Stimulated activated naive CD8-positive, alpha-beta T cell treated with anti-CD3 and anti-CD28 coated beads, Interleukin-15, Interleukin-2, amounts not matched to agents 100 U/mL and 50 U/mL, for 24 hours (primary cell): ENCODE data around the gene BCL2L12.

Experiments used
- ATAC-seq: fragments of 150-1000 bp; cut with Tn5 transposase; one replicate; pipeline ENCODE4 v1.10.0; 2021
- DNase-seq: peaks from one replicate; pipeline ENCODE4 v3.0.0; 2021

The BCL2L12 gene

GRCh38 chr19:49641688-49642491 lies 23.8 kb upstream of the BCL2L12 start, which contains the start of gene SCAF1:
SCAF1 (plus strand) TSS chr19:49642209; CDS start chr19:49645027, 2,818 bp downstream.
- ATAC-seq (peak; percentile 71), DNase-seq (peak; percentile 99)

GRCh38 chr19:49642492-49643035 lies 23.2 kb upstream of the BCL2L12 start:
- DNase-seq, result no peak
- ATAC-seq, result no peak

GRCh38 chr19:49643466-49643865 lies 22.3 kb upstream of the BCL2L12 start:
- ATAC-seq (no peak), DNase-seq (no peak)

GRCh38 chr19:49645592-49645991 lies 20.1 kb upstream of the BCL2L12 start:
- ATAC-seq (no peak), DNase-seq (no peak)

GRCh38 chr19:49645995-49646394 lies 19.7 kb upstream of the BCL2L12 start:
- DNase-seq (no peak), ATAC-seq (no peak)

GRCh38 chr19:49646586-49646985 lies 19.1 kb upstream of the BCL2L12 start:
- DNase-seq, result no peak
- ATAC-seq, result no peak

GRCh38 chr19:49651029-49651819 lies 14.5 kb upstream of the BCL2L12 start:
- DNase-seq (no peak), ATAC-seq (no peak)

- DNase-seq, result no peak
Measured at GRCh38 chr19:49651820-49652550, 13.7 kb upstream of the BCL2L12 start.

GRCh38 chr19:49652551-49653465 lies 12.9 kb upstream of the BCL2L12 start:
- DNase-seq (no peak), ATAC-seq (no peak)

More at GRCh38 chr19:49651820-49652550, 13.7 kb upstream of the BCL2L12 start:
- no peak for ATAC-seq

GRCh38 chr19:49653466-49653806 lies 12.3 kb upstream of the BCL2L12 start:
- no peak for DNase-seq
- no peak for ATAC-seq

- DNase-seq (no peak), ATAC-seq (no peak)
Measured at GRCh38 chr19:49654581-49654980, 11.2 kb upstream of the BCL2L12 start.

GRCh38 chr19:49655570-49656455 lies 9.9 kb upstream of the BCL2L12 start:
- ATAC-seq (no peak), DNase-seq (no peak)

GRCh38 chr19:49656456-49657109 lies 9.2 kb upstream of the BCL2L12 start:
- ATAC-seq (no peak), DNase-seq (no peak)

- ATAC-seq, result no peak
- DNase-seq, result no peak
Measured at GRCh38 chr19:49657493-49658138, 8.1 kb upstream of the BCL2L12 start.

- DNase-seq (no peak), ATAC-seq (no peak)
Measured at GRCh38 chr19:49658139-49658517, 7.6 kb upstream of the BCL2L12 start.

GRCh38 chr19:49658566-49659442 lies 6.9 kb upstream of the BCL2L12 start:
- ATAC-seq, result no peak
- no peak for DNase-seq

- ATAC-seq, result no peak
- DNase-seq, result no peak
Measured at GRCh38 chr19:49660338-49660961, 5.3 kb upstream of the BCL2L12 start.

- ATAC-seq, result no peak
- no peak for DNase-seq
Measured at GRCh38 chr19:49662011-49662410, 3.7 kb upstream of the BCL2L12 start.
